T-helper 2 cell treated with Interferon-gamma antibody and Interleukin-4, amounts not matched to agents 5 μg/mL and 100 μg/mL, for 36 hours (primary cell): ENCODE data around the gene MTCL1.

Experiments used
- DNase-seq: peaks from one replicate; pipeline ENCODE4 v3.0.0; 2021; ENCODE audit warnings: low spot score
- H3K27ac Mint-ChIP-seq: one replicate; pipeline ENCODE4 v1.8.0; 2021; ENCODE audit warnings: mild to moderate bottlenecking, mixed read lengths
- H3K27me3 Mint-ChIP-seq: one replicate; pipeline ENCODE4 v1.8.0; 2021; ENCODE audit warnings: low read depth, mixed read lengths
- H3K36me3 Mint-ChIP-seq: one replicate; pipeline ENCODE4 v1.8.0; 2021; ENCODE audit warnings: low read depth, mixed read lengths
- H3K4me1 Mint-ChIP-seq: one replicate; pipeline ENCODE4 v1.8.0; 2021; ENCODE audit warnings: low read depth, mixed read lengths
- H3K4me3 Mint-ChIP-seq: one replicate; pipeline ENCODE4 v1.8.0; 2022; ENCODE audit warnings: mild to moderate bottlenecking, moderate library complexity, mixed read lengths
- H3K9me3 Mint-ChIP-seq: one replicate; pipeline ENCODE4 v1.8.0; 2021; ENCODE audit warnings: mixed read lengths

Gene MTCL1

GRCh38 chr18:8825729-8826375 is 120.5 kb downstream of the MTCL1 start:
- Mint-ChIP-seq H3K9me3 (no peaks in the 10 kb centered on the region), H3K36me3 (no peaks in the 10 kb centered on the region), H3K27me3 (no peaks in the 10 kb centered on the region), H3K4me1 (no peaks in the 10 kb centered on the region), H3K27ac (no peak overlapping the region), H3K4me3 (no peak overlapping the region)
- no peak for DNase-seq

GRCh38 chr18:8826514-8826913 is 121.2 kb downstream of the MTCL1 start:
- H3K36me3 Mint-ChIP-seq: no peaks in the 10 kb centered on the region
- H3K27ac Mint-ChIP-seq: no peak overlapping the region
- no peaks in the 10 kb centered on the region for H3K27me3 Mint-ChIP-seq
- no peak for DNase-seq
- no peaks in the 10 kb centered on the region for H3K4me1 Mint-ChIP-seq
- H3K9me3 Mint-ChIP-seq: no peaks in the 10 kb centered on the region
- H3K4me3 Mint-ChIP-seq: no peak overlapping the region

GRCh38 chr18:8826971-8827370 is 121.6 kb downstream of the MTCL1 start:
- Mint-ChIP-seq H3K4me1 (no peaks in the 10 kb centered on the region), H3K9me3 (no peaks in the 10 kb centered on the region), H3K27ac (no peak overlapping the region), H3K36me3 (no peaks in the 10 kb centered on the region), H3K27me3 (no peaks in the 10 kb centered on the region), H3K4me3 (no peak overlapping the region)
- no peak for DNase-seq

- Mint-ChIP-seq H3K27me3 (no peaks in the 10 kb centered on the region), H3K27ac (no peak overlapping the region), H3K4me3 (no peak overlapping the region), H3K9me3 (no peaks in the 10 kb centered on the region), H3K36me3 (no peaks in the 10 kb centered on the region), H3K4me1 (no peaks in the 10 kb centered on the region)
- no peak for DNase-seq
These were observed 122.9 kb downstream of the MTCL1 start for GRCh38 chr18:8828300-8828699.

- H3K4me3 Mint-ChIP-seq: no peak overlapping the region
- H3K36me3 Mint-ChIP-seq: no peaks in the 10 kb centered on the region
- H3K27ac Mint-ChIP-seq: no peak overlapping the region
- H3K9me3 Mint-ChIP-seq: no peaks in the 10 kb centered on the region
- no peaks in the 10 kb centered on the region for H3K4me1 Mint-ChIP-seq
- H3K27me3 Mint-ChIP-seq: no peaks in the 10 kb centered on the region
- no peak for DNase-seq
These were observed 123.4 kb downstream of the MTCL1 start for GRCh38 chr18:8828798-8829197.

GRCh38 chr18:8830067-8831060 is 125.0 kb downstream of the MTCL1 start:
- Mint-ChIP-seq H3K27ac (no peak overlapping the region), H3K9me3 (no peaks in the 10 kb centered on the region), H3K27me3 (no peaks in the 10 kb centered on the region), H3K4me1 (no peaks in the 10 kb centered on the region), H3K36me3 (no peaks in the 10 kb centered on the region), H3K4me3 (no peak overlapping the region)
- no peak for DNase-seq

GRCh38 chr18:8831112-8831511 is 125.8 kb downstream of the MTCL1 start:
- Mint-ChIP-seq H3K27me3 (no peaks in the 10 kb centered on the region), H3K36me3 (no peaks in the 10 kb centered on the region), H3K27ac (no peak overlapping the region), H3K4me3 (no peak overlapping the region), H3K9me3 (no peaks in the 10 kb centered on the region), H3K4me1 (no peaks in the 10 kb centered on the region)
- DNase-seq: no peak

GRCh38 chr18:8831531-8831930 is 126.2 kb downstream of the MTCL1 start:
- no peaks in the 10 kb centered on the region for H3K27me3 Mint-ChIP-seq
- H3K27ac Mint-ChIP-seq: no peak overlapping the region
- no peaks in the 10 kb centered on the region for H3K4me1 Mint-ChIP-seq
- H3K36me3 Mint-ChIP-seq: no peaks in the 10 kb centered on the region
- no peak overlapping the region for H3K4me3 Mint-ChIP-seq
- DNase-seq: no peak
- H3K9me3 Mint-ChIP-seq: no peaks in the 10 kb centered on the region

- Mint-ChIP-seq H3K4me1 (no peaks in the 10 kb centered on the region), H3K36me3 (no peaks in the 10 kb centered on the region), H3K27ac (no peak overlapping the region), H3K4me3 (no peak overlapping the region), H3K27me3 (no peaks in the 10 kb centered on the region), H3K9me3 (peaks cover 7% of the 10 kb centered on the region)
- no peak for DNase-seq
These were observed 128.1 kb downstream of the MTCL1 start for GRCh38 chr18:8833480-8833879.

- Mint-ChIP-seq H3K36me3 (no peaks in the 10 kb centered on the region), H3K4me3 (no peak overlapping the region), H3K4me1 (no peaks in the 10 kb centered on the region), H3K27me3 (no peaks in the 10 kb centered on the region), H3K9me3 (peaks cover 7% of the 10 kb centered on the region), H3K27ac (no peak overlapping the region)
- DNase-seq: no peak
These were observed 129.5 kb downstream of the MTCL1 start for GRCh38 chr18:8834881-8835280.

- H3K4me1 Mint-ChIP-seq: no peaks in the 10 kb centered on the region
- H3K27ac Mint-ChIP-seq: no peak overlapping the region
- H3K36me3 Mint-ChIP-seq: no peaks in the 10 kb centered on the region
- peaks cover 7% of the 10 kb centered on the region for H3K9me3 Mint-ChIP-seq
- no peaks in the 10 kb centered on the region for H3K27me3 Mint-ChIP-seq
- DNase-seq: no peak
- no peak overlapping the region for H3K4me3 Mint-ChIP-seq
These were observed 130.2 kb downstream of the MTCL1 start for GRCh38 chr18:8835521-8835953.

GRCh38 chr18:8839281-8839680 is 133.9 kb downstream of the MTCL1 start:
- Mint-ChIP-seq H3K27me3 (no peaks in the 10 kb centered on the region), H3K4me3 (no peak overlapping the region), H3K4me1 (no peaks in the 10 kb centered on the region), H3K36me3 (no peaks in the 10 kb centered on the region), H3K9me3 (peaks cover 7% of the 10 kb centered on the region), H3K27ac (no peak overlapping the region)
- no peak for DNase-seq

GRCh38 chr18:8841781-8842485 is 136.6 kb downstream of the MTCL1 start:
- DNase-seq: no peak
- no peaks in the 10 kb centered on the region for H3K4me1 Mint-ChIP-seq
- no peak overlapping the region for H3K4me3 Mint-ChIP-seq
- H3K36me3 Mint-ChIP-seq: no peaks in the 10 kb centered on the region
- H3K27me3 Mint-ChIP-seq: no peaks in the 10 kb centered on the region
- H3K27ac Mint-ChIP-seq: no peak overlapping the region
- peaks cover 6% of the 10 kb centered on the region for H3K9me3 Mint-ChIP-seq

GRCh38 chr18:8842506-8842905 is 137.2 kb downstream of the MTCL1 start:
- H3K27me3 Mint-ChIP-seq: no peaks in the 10 kb centered on the region
- no peaks in the 10 kb centered on the region for H3K4me1 Mint-ChIP-seq
- H3K36me3 Mint-ChIP-seq: no peaks in the 10 kb centered on the region

More at GRCh38 chr18:8842506-8842905, 137.2 kb downstream of the MTCL1 start:
- Mint-ChIP-seq H3K27ac (no peak overlapping the region), H3K4me3 (no peak overlapping the region), H3K9me3 (peaks cover under 1% of the 10 kb centered on the region)
- no peak for DNase-seq
